Measurements from ENCODE around the gene EEFSEC. TPM values are rescaled to one million over a fixed set of nuclear protein-coding genes. Genes with fewer than 3 reads are reported as not detected.

The EEFSEC gene
- total RNA-seq, 1 donor from 2014 or later, result 11.3 TPM

DNA sequence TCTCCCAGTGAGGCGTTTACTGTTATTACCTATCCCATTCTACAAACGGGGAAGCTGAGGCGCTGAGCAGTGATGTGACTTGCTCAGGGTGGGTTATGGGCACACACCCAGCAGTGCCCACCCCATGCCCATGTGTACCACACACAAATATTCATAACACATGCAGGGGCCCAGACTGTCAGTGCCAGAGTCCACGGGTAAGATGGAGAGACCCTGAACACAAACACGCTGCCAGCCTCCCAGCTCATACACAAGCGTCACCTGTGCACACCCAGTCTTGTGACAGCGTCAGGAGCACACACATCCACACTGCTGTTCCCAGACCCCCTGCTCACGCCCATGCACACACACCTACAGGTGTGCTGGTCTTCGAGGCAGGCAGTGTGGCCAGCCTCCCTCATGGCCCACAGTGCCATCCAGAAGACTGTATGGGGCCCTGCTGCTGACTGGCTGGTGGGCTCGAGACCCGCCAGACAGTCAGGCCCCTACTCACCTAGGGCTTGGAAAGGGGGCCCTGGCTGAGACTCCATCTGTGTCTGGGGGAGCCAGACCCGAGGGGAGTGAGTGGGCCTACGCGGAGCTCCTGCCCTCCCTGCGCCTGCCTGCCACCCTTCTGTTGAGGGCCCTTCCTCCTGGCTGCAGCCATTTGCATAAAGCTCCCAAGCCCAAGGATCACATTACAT is 274.0 kb downstream of the EEFSEC start:
- no peak for DNase-seq

DNA sequence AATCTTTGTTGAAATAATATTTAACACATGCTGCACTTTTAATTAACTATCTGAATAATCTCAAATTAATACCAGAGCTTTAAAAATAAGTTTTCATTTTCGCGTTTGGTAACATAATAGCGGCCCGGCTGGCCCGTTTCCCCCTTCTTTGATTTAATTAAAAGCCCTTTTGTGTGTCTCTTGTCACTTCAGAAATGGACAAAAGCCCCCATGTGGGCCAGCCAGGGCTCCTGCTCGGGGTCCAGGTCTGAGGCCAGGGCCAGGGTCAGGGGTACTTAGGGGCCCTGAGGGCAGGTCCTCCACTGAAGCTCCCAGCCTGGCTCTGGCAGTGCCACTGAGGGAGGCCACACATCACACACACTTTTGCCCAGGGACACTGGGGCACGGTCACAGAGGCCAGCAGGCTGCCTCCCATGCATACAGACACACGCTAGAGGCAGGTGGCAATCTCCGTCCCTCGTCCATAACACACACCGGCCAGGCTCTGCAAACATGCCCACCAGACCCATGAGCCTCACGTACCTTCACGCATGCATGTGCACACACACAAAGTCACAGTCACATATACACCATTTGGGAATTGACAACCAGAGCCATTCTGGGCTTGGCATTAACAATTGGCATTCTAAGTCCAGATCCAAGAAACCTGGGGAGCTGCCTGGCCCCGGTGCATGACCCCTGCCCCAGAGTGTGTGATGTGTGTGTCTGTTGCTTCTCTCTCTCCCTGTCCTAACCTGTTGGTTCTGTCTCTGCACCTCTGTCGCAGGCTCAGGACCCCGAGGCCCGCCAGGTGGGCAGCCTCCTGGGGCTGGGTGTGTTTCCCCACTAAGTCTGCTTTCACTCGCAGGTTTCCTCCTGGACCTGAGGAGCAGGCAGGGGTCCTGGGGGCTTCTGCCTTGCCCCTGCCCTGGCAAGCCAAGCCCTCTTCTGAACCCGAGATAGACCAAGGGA is 274.9 kb downstream of the EEFSEC start:
- DNase-seq, result no peak

DNA sequence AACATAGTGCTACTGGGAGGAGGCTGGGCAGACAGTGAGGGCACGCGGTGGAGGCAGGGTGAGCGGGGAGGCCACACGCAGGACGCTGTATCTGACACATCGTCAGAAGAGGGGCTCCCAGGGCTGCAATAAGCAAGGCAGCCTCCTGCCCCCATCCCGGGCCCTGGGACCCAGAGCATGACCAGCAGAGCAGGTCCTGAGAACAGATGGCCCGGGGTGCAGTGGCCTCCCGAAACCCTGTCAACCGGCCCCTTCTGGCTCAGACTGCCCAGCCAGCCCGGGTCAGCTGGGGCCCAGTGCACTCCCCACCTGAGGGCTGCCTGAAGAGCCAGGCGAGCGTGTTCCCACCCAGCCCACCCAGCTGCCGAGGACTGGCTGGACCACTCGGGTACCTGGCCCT is 276.0 kb downstream of the EEFSEC start:
- no peak for DNase-seq

DNA sequence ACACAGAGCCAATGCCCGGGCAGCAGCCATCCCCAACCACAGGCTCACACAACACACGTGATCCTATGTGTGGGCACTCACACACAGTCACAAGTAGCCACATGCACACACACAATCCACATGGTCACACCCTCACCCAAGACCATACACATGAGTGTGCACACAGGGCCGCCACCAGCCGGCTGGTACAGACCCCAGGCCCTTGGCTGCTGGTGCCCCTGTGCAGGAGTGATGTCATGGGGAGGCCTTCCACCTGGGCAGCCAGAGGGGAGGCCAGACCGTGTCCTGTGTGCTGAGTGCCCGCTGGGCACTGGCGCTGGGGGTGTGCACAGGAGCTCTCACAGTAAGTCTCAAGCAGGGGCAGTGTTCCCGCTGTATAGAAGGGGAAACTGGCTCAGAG is 276.5 kb downstream of the EEFSEC start:
- no peak for DNase-seq

DNA sequence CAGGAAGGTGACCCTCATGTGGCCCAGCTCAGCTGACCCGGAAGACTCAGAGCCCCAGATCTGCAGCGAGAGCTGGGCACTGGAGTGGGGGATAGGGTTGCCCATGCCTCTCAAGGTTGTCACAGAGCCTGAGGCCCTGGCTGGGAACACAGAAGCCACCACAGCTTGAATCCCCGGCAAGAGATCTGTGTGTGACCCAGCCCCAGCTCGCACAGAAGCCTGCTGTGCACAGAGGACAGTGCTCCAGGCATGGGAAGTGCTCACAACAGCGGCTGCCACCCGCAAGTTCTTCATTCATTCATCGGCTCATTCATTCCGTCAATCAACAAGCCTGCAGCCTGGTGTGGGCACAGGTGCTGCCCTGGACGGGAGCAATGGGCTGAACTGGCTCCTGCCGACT is 277.0 kb downstream of the EEFSEC start:
- no peak for DNase-seq

DNA sequence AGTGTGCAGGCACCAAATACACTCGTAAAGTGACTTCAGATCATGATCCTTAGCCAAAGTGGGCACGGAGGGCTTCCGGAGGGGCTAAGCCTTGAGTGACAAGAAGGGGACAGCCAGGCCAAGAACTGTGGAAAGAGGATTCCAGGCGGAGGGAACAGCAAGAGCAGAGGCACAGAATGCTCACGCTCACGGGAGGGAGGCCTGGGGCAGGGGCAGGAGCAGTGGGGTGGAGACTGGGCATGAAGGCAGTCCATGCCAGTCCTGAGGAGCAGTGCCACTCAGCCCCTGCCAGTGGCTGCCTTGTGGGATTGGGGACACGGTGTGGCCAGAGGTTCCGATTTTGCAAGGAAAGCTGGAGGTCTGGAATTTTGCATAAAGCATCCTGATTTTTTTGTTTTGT is 277.4 kb downstream of the EEFSEC start:
- DNase-seq, result no peak

DNA sequence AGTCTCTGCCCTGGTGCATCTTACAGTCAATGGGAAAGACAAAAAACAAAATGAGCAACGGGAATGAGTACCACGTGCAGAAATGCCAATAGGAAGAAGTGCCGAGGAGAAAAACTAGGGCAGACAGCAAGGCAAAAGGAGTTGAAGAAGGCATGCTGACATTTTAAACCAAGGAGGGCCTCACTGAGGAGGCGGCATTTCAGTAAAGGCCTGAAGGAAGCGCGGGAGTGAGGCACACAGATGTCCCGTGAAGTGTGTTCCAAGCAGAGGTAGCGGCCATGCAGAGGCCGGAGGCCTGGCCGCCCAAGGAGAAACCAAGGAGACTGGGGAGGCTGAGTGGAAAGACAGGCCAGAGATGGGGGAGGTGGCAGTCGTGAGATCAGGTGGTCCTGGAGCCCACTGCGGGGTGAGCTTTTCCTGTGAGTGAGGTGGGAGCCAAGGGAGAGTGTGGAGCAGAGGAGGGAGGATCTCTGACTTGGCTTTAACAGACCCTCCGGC is 278.6 kb downstream of the EEFSEC start:
- DNase-seq, result no peak

DNA sequence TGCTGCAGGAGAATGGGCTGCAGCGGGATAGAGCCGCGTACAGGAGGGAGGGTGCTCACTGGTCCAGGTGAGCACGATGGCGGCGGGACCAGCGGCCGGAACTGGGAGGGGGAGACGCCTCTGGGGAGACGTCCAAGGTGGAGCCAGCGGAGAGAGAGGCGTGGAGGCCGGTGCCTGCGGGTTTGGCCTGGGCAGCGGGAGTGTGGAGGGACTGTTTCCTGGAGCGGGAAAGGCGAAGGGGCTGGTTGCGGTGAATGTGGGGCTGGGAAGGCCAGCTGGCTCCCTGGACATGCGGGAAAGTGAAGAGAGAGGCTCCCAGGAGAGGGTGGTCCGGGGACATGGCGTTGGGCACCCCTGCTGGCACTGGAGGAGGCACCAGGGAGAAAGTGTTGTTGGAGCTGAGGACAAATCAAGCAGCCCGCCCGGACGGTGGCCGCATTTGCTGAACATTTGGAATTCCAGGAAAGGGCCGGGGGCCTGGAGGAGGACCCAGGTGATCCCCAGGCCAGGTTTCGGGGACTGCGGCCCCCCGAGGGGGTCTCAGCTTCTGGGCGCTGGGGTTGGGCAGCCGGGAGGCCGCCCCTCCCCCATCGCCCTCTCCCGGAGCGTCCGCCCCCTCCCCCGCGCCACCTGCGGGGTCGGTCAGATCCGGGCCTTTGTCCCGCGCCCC is 279.2 kb downstream of the EEFSEC start:
- no peak for DNase-seq

DNA sequence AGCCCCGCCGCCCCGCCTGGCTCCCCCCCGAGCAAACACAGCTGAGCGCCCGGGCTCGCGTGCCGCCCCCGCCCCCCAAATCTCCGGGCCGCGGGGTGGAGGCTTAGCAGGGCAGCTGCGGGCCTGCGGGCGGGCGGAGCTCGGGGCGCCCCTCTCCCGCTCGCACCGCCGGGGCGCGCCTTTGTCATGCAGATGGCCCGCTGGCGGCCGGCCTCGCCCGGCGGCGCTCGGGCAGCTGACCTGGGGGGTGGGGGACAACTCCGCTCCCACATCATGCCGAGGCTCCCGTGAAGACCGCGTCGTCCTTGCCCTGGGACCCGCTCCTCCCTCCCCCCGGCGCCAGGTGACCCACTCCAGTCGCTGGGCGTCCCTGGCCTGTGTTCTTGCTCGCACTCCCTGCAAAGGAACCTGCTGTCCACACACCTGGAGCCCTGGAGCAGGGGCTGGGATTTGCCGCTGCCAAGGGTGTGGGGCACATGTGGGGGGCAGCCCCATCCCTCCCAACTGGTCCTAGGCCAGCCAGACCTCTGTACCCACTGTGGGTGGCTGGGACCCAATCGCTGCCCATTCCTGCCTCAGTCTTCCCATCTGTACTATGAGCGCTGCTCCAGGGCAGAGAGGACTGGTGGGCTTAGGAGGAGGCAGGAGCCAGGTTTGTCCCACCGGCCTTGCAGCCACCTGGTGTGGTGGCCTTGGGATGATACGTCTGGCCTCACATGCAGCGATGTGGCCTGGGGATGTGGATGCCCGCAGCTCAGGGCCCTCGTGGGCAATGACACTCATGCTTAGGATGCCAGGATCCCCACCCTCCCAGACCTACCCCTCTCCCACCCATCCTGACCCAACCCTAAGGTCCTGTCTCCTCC is 279.9 kb downstream of the EEFSEC start:
- DNase-seq, result peak; percentile 45

DNA sequence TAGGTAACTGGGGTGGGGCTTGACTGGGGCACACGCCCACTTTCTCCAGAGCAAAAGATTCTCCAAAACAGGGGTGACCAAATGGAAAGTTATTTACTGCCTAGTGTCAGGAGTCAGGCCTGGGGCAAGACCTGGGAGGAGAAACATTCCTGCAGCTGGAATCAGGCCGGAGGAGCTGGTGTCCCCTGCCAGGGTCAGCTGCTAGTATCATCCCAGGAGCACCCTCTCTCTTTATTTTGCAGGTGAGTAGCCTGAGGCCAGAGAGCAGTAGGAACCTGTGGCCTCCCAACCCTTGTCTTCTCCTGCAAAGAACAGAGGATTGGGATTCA is 280.5 kb downstream of the EEFSEC start:
- no peak for DNase-seq

DNA sequence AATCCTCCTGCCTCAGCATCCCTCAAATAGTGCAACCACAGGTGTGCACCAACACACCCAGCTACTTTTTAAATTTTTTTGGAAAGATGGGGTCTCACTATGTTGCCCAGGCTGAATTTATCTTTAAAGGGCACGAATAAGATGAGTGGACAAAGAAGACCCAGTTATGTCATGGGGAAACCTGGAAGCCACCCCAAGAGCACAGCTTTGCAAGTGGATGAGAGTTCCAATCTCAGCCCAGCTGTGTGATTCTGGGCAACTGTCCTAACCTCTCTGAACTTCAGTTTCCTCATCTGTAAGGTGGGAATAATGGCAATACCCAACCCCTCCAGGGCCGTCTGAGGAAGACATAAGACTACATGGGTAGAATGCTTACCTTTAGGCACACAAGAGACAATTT is 281.2 kb downstream of the EEFSEC start:
- DNase-seq, result no peak

DNA sequence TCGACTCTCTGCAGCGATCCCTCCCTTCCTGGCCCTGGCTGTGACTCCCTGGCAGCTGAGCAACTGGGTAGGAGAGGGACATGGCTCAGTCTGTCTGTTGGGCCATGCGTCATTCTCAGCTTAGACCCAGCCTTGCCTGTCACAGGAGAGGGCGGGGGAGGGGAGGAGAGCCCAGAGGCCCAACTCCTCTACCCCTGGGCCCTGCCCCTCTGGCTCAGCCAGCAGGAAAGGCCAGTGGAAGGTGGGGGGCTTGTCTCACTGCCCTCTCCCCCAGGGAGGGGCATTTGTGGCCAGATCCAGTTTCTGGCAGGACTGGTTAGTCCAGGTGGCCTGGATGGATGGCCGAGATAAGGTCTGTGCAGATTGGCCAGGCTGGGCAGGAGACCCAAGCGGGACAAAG is 281.8 kb downstream of the EEFSEC start:
- no peak for DNase-seq

DNA sequence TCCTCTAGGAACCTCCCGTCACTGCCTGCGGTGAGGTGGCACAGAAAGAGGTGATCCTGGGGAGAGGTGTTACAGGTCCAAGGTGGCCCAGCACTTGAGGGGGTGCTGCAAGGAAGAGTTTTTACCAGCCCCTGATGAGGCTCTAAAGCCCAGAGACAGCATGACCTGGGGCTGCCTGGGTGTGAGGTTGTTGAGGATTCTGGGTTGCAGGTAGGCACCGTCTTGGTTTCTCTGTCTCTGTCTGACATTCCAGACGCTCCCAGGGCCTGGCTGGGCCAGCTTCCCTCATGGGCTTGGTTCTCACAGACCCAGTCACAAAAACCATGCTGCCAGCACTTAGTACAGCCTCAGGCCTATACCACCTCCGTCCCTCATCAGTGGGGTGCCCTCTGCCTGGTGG is 282.3 kb downstream of the EEFSEC start:
- no peak for DNase-seq

DNA sequence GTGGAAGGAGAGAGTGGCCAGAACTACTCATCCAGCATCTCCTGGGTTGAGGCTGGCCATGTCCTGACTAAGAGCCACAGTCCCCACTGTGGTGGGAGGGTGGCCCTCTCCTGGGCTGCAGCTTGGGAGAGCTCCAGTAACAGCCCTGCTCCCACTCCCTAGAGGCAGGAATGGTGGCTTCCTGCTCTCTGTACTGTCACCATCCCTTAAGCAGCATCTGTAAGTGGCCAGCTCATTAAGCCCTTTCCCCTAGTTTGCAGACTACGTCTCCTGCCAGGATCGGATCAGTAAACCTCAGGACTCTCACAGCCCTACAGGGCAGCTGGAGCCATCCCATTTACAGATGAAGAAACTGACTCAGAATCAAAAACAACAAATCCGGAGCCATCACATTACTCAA is 282.9 kb downstream of the EEFSEC start:
- DNase-seq, result no peak

DNA sequence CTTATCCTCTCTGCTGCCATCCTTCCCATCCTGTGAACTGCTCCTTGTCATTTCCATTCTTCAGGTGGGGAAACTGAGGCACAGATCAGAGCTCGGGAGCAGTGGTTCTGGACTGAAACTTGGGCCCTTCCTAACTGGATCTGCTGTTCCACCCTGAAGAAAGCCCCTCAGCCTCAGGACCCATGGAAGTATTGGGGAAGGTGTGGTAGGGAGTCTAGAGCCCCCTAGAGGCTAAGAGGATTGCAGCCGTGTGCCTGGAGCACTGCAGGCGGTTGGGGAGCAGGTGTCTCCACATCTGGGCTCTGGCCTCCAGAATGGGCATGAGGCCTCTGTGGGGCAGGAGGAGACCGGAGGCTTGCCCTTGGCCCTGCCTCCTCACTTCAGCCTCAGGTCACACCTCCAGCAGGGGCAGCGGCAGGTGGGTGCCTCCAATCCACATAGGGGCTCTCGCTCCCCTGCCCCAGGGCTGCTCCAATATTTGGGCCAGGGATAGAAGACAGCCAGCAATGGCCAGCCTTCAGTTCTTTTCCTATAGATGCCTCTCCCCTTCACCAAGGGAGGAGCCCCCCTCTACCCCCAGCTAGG is 285.3 kb downstream of the EEFSEC start:
- DNase-seq, result no peak

DNA sequence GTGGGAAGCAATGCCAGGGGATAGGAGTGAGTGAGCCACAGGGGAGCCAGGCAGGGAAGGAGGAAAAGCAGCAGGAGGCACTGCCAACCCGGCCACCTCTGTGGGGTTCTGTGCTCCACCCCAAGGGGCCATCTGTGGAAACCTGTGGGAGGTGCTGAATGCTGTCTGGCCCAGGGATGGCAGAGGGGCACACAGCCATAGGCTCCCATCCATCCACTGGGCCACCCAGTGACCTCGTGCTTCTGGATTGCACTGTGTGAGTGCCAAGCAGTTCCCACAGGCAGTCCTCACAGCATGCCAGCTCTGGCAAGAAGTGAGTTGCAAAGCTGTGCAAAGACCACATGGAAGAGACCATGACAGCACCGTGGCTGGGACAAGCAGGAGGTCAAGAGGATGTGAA is 285.9 kb downstream of the EEFSEC start:
- no peak for DNase-seq

DNA sequence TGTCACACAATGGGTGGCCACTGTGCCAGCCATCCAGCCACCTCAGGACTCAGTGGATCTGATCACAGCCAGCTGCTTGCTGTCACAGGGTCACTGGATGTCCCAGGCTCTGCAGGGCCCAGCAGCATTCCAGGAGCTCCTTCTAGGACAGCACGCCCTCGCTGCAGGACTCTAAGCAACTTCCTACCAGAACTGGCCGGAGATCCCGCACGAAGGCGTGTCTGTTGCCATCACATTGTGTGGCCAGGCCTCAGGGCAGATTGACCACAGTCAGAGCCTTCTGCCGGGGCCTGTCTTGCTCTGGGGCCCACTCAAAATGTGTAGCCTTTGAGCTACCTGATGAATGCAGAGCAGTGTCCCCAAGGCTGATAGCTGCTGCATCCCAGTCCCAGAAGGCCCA is 288.8 kb downstream of the EEFSEC start:
- no peak for DNase-seq

DNA sequence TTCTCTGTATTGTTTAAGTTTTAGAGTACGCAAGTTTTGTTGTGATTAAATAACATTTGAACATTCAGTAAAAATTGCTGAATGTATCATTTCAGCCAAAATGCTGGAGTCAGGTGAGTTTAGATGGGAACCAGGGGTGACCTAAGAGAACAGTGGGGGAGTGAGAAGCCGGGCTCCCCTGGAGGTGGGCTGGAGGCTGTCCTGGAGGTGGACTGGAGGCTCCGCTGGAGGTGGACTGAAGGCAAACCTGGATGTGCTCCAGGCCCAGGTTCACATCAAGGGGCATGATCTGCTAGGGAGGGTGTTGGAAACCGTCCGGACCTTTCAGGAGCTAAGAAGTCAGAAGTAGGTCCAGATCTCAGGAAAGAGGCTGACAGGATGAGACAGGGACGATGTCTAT is 289.7 kb downstream of the EEFSEC start:
- DNase-seq, result no peak

DNA sequence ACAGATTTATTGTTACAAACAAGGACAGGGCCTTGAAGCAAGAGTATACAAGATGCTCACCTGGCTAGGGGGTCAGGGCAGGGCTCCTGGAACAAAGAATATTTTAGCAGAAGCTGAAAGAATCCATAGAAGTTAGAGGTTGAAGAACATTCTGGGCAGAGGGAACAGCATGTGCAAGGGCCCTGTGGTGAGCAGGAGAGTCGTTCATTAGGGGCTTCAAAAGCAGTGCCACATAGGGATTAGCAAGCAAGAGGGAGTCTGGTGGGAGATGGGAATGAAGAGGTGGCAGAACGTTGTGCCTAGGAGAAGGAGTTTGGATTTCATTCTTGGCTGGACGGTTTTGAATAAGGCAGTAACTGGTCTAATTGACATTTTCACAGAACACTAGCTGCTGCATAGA is 290.5 kb downstream of the EEFSEC start:
- no peak for DNase-seq

DNA sequence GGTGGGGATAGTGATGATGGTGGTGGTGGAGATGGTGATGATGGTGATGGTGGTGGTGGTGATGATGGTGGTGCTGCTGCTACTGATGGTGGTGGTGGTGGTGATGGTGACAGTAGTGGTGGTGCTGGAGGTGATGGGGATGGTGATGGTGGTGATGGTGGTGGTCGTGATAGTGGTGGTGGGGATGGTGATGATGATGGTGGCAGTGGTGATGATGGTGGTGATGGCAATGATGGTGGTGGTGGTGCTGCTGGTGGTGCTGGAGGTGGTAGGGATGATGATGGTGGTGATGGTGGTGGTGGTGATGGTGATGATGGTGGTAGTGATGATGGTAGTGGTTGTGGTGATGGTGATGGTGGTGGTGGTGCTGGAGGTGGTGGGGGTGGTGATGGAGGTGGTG is 292.1 kb downstream of the EEFSEC start:
- DNase-seq, result no peak

DNA sequence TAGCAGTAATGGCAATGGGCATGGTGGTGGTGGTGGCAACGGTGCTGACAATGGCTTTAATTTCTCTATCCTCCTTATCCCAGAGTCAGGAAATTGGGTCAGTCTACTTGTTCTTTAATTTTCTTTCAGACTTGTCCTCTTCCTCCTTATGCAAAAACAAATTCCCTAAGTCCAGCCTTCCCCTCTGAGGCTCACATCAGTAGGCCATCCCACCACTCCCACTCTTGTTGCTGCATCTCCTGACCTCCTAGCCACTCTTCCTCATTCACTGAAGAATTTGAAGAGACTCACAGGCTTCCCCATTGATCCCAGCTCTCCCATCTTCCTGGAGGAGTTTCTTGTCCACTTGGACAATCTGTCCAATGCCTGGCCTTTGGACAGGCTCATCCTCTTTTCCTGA is 293.5 kb downstream of the EEFSEC start:
- DNase-seq, result no peak

DNA sequence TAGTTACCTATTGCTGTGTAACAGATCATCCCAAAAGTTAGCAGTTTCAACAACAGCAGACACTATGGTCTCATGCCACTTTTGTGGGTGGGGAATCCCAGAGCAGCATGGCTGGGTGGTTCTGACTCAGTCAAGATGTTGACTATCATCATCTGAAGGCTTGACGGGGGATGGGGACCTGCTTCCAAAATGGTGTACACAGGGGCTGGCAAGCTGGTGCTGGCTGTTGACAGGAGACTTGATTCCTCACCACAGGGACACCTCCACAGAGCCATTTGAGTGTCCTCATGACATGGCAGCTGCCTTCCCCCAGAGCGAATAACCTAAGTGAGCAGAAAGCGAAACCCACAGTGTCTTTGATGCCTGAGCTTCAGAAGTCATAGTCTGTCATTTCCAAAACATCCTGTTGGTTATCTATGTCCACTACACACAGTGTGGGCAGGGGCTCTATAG is 294.3 kb downstream of the EEFSEC start:
- no peak for DNase-seq

All from tongue (tissue), 2 donors.